HG02759 (cell line): ENCODE data around the gene ISX.

Experiments used
- ATAC-seq: cut with Tn5 transposase; IDR thresholded peaks from one replicate; pipeline ENCODE4 v1.9.1; 2021; ENCODE audit warnings: mild to moderate bottlenecking, moderate library complexity; ENCODE audit not compliant: unreplicated experiment

The ISX gene

GRCh38 chr22:35109616-35110015 lies 43.7 kb downstream of the ISX start:
- ATAC-seq, result no peak

DNA sequence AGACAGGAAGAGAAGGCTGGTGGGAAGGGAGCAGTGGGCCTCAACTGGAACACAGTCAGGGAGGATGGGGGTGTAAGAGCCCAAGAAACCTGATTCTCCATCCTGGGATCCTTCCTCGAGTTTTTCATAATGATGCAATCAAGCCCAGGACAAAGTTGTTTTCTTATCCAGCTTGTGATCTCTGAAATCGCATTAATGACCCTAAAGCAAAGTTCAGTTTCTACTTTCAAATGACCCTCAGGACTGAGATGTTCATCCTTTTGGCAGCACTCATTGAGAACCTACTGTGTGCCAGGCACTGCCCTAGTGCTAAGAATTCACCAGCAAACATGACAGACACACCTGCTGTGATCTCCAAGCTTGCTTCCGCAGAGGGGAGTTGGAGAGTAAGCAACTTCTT lies 45.3 kb downstream of the ISX start:
- ATAC-seq, result no peak

DNA sequence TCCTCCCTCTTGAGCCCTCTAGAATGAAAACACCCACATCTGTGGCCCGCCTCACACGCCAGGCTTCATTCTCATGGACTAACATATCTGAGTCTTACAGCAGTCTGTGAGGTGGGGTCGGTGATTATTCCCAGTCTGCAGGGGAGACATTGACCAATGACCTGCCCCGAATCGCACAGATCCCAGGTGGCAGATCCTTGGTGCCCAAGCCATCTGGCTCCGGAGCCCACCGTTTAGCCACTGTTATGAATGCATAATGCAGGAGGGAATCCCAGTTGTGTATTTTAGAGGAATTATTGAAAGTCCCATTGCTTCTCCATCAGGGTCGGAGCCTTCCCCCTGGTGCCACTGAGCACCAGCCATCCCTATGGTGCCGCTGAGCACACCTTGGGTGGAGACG lies 47.4 kb downstream of the ISX start:
- no peak for ATAC-seq

DNA sequence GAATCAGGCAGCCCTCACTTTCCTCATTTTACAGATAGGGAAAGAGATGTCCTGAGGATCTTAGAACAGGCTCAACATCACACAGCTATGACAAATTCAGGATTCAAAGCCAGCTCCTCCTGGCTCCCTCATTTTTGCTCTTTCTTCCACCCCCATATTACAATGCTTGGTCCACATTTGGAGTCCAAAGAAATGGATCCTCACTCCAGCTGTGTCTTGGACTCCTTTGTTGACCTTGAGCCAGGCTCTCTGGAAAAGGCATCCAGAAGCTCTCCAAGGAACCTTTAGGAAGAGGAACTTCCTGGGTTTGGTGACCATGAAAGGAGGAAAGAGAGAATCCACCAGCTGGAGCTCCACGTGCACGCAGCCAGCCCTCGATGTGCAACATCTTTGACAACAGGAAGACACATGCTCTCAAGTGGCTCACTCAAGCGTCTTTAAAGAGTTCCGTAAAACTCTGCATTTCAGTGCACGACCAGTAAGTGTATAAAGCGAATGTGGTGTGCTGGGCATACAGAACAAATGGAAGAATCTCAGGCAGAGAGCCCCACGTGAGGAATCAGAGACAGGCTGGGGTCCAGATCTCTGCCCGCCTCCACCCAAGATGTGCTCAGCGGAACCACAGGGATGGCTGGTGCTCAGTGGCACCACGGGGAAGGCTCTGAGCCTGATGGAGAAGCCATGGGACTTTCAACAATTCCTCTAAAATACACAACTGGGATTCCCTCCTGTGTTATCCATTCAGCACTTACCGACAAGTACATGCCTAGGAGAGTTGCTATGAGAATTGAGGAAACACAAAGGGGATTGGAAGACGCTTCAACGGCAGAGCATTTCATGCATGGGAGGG lies 48.4 kb downstream of the ISX start:
- ATAC-seq, result no peak

DNA sequence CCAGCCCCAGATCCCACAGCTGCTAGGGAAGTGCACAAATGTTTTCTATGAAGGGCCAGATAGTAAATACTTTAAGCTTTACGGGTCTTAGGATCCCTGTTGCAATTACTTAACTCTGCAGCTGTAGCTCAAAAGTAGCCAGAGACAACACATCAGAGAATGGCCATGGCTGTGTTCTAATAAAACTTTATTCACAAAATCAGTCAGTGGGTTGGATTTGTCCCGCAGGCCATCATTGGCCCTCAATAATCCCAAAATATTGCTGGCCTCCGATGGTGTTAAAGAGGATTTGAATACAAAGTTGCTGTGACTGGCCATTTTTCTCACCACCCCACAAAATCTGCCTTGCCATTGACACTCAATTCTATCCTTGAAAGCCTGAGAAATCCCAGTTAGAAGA lies 49.6 kb downstream of the ISX start:
- ATAC-seq, result no peak

GRCh38 chr22:35116269-35116668 lies 50.3 kb downstream of the ISX start:
- ATAC-seq, result no peak

GRCh38 chr22:35116817-35117216 lies 50.9 kb downstream of the ISX start:
- ATAC-seq, result no peak

GRCh38 chr22:35119494-35119893 lies 53.5 kb downstream of the ISX start:
- ATAC-seq, result no peak

DNA sequence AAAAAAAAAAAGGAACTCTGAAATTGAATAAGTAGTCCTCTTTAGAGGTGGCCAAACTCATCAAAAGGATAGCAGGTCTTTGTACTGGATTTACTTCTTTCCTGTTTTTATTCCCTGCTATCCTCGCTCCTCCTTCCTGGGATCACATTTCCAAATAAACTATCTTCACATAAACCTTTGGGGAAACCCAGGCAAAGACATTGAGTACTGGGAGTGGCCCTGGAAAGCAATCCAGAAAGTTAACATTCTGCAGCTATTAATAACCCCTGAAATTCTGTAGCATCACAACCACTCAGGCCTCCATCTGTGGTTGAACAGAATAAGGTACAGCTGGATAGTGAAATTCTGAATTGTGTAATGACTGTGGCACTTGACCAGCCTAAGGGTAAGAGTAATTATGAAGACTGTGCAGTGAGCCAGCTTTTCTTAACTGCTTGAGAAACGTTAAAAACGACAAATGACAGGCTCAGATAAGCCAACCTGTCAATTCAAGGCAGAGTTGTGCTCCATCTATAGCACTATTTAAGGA lies 58.8 kb downstream of the ISX start:
- ATAC-seq, result no peak

- ATAC-seq, result peak; percentile 63
Measured at GRCh38 chr22:35126993-35127392, 61.0 kb downstream of the ISX start.

DNA sequence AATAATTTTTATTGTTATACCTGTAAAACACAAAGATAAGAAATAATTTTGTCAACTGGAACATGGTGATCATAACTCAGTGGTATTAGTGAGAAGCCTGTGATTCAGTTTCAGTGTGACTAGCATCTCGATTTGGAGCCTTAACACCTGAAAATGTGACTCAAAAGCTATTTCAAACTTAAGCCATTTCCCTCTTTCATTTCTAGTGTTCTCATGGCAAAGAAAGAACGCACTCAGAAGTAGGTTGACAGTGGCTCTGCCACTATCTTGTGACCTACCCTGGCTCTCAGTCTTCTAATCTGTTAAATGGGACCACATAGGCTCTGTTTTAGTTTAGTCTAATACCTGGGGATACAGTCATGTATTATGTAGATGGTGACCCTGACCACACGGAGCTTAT lies 62.7 kb downstream of the ISX start:
- peak; percentile 52 for ATAC-seq

DNA sequence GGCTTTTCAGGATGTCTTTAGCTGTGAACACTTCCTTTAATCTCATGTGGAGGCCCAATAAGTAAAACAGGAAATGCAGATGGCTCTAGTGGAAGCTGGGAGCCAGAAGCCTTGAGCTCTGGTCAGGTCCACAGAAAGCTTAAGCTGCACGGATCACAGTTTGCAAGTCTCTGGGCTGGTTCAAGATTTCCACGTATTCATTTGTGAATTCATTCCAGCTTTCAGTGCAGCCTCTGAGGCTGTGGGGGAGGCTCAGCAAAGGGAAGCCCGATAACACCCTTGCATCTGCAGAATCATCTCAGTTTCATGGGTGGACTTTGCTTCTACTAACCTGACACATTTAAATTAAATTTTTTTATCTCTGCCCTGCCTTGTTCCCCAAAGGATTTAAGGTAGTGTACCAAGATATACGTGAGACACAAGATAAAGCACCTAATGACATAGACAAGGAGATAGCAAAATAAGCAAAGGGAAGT lies 65.6 kb downstream of the ISX start:
- no peak for ATAC-seq

DNA sequence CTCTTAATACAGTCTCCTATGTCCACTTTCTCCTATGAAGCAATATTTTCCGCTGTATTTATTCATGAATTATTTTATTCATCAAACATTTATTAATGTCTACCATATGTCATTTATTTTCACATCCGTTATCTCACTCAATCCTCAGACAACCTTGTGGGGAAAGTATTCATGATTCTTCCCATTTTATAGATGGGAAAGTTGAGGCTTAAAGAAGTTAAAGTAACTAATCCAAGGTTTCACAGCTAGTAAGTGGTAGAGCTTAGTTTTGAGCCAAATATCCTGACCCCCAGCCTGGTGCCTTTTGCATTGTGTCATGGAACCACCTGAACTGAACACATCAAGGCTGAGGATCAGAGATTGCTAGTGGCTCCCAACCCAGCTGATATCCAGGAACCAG lies 66.6 kb downstream of the ISX start:
- ATAC-seq, result no peak

DNA sequence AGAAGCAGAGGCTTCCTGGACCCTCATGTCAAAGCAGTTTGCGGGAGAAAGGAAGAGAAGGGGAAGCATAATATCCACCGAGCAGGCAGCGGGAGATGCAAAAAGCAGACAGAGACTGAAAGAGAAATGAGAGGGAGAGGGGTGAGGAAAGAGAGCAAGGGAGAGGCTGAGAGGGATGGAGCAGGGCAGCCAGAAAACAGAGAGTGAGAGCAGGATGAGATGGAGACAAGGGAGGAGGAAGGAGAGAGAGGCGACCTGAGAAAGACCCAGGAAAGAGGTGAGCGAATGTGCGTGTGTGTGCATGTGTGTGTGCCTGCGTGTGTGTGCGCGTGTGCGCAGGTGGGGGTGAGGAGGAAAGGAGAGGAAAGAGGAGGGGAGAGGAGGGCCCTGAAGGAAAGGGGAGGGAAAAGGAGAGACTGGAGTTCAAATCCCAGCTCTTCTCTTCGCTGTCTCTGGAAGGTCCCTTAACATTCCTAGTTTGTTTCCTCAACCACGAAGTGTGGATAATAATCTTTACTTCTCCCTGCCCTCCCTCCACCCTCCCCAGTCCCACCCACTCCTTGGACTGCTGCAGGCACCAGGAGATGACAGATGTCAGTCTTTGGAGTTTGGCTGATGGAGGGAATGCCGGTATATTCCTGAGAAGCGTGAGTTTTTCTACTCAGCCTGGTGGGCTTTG lies 67.9 kb downstream of the ISX start:
- no peak for ATAC-seq

GRCh38 chr22:35134637-35135036 lies 68.7 kb downstream of the ISX start:
- ATAC-seq, result no peak

DNA sequence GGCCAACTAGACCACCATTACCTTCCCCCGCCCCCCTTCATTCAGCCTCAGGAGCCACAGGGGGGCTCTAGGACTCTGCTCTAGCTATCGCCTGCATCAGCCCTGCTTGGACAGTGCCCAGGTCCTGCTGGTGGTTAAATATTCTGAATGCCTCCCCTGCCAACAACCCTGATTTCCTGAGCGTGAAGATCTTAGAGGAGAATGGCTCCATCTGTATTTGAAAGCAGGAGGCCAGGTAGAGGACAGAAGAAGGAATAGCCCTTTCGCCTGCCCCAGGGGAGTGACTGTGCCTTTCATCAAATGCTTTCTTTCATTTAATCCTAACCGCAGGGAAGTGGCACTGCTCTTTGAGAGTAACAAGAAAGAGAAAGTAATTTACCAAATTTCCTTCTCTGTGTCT lies 69.2 kb downstream of the ISX start:
- no peak for ATAC-seq
